NB4 (cell line): ENCODE data around the gene PAIP2B.

ENCODE experiments used
- POLR2A ChIP-seq: IDR thresholded peaks from 2 replicates; pipeline ENCODE4 v1.6.1; 2011; ENCODE audit warnings: mild to moderate bottlenecking; ENCODE audit not compliant: insufficient read length; ENCODE audit errors: extremely low read depth
- TF ChIP-seq, protein P1 (sequence below): IDR thresholded peaks from one replicate; pipeline ENCODE4 v1.5.1; 2012; ENCODE audit warnings: low read depth, low read length
- TF ChIP-seq, protein P2 (sequence below): IDR thresholded peaks from 2 replicates; pipeline ENCODE4 v1.6.1; 2011; ENCODE audit warnings: low read depth, low read length

DNA sequence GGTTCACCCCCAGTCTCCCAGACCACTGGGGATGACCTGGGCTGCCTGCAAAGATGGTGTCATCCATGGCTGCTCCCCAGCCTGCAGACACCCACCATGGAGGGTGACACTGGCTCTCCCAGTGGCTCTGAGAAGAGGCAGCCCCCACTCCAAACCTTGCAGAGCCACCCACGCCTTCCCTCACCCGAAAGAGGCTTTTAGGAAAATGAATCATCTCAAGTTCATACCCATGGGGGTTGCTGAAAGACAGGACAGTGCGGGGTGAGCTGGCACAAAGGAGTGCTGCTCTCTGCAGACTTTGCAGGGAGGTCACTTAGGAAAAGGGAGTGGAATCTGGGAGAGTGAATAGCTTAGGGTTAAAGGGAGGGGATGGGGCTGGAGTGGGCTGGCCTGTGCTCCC is 60.1 kb downstream of the PAIP2B start:
- TF ChIP-seq, protein P1, sequence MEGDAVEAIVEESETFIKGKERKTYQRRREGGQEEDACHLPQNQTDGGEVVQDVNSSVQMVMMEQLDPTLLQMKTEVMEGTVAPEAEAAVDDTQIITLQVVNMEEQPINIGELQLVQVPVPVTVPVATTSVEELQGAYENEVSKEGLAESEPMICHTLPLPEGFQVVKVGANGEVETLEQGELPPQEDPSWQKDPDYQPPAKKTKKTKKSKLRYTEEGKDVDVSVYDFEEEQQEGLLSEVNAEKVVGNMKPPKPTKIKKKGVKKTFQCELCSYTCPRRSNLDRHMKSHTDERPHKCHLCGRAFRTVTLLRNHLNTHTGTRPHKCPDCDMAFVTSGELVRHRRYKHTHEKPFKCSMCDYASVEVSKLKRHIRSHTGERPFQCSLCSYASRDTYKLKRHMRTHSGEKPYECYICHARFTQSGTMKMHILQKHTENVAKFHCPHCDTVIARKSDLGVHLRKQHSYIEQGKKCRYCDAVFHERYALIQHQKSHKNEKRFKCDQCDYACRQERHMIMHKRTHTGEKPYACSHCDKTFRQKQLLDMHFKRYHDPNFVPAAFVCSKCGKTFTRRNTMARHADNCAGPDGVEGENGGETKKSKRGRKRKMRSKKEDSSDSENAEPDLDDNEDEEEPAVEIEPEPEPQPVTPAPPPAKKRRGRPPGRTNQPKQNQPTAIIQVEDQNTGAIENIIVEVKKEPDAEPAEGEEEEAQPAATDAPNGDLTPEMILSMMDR: no peak
- TF ChIP-seq, protein P2, sequence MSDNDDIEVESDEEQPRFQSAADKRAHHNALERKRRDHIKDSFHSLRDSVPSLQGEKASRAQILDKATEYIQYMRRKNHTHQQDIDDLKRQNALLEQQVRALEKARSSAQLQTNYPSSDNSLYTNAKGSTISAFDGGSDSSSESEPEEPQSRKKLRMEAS: no peak
- TF ChIP-seq POLR2A: no peak
